Activated CD8-positive, alpha-beta T cell treated with anti-CD3 and anti-CD28 coated beads for 36 hours (primary cell): ENCODE results near the gene BMPR1A. TPM values are rescaled to one million over a fixed set of nuclear protein-coding genes. Genes with fewer than 3 reads are reported as not detected.
"Not testable (repeated sequence)": the region's sequence is repeated elsewhere in the genome, so short reads cannot be mapped to it uniquely, and the experiment has no call there.

Experiments
- ATAC-seq: fragments of 200-7000 bp; cut with Tn5 transposase; one replicate; pipeline ENCODE4 v1.10.0; 2021; ENCODE audit warnings: mild to moderate bottlenecking, moderate library complexity
- CTCF ChIA-PET: fragments of 350-600 bp; sonication (Branson Sonifier 250); formaldehyde crosslinking; loops from one replicate; lab custom pipeline; 2021; ENCODE audit warnings: antibody characterized with exemption; lab: Charles Lee
- POLR2A ChIA-PET: fragments of 350-600 bp; sonication (Branson Sonifier 250); formaldehyde crosslinking; loops from one replicate; lab custom pipeline; 2021; ENCODE audit warnings: antibody characterized with exemption; lab: Charles Lee
- DNase-seq: peaks from one replicate; pipeline ENCODE4 v3.0.0-alpha.2; 2020
- H3K27ac Mint-ChIP-seq: one replicate; pipeline ENCODE4 v1.8.0; 2021; ENCODE audit warnings: mild to moderate bottlenecking, mixed read lengths
- H3K27me3 Mint-ChIP-seq: one replicate; pipeline ENCODE4 v1.8.0; 2021; ENCODE audit warnings: mixed read lengths
- H3K36me3 Mint-ChIP-seq: one replicate; pipeline ENCODE4 v1.8.0; 2021; ENCODE audit warnings: low read depth, mixed read lengths
- H3K4me1 Mint-ChIP-seq: one replicate; pipeline ENCODE4 v1.8.0; 2021; ENCODE audit warnings: low read depth, mixed read lengths
- H3K4me3 Mint-ChIP-seq: one replicate; pipeline ENCODE4 v1.8.0; 2021; ENCODE audit warnings: mild to moderate bottlenecking, moderate library complexity, mixed read lengths
- H3K9me3 Mint-ChIP-seq: one replicate; pipeline ENCODE4 v1.8.0; 2021; ENCODE audit warnings: mixed read lengths
- CTCF ChIP-seq: fragments of 200-600 bp; IDR thresholded peaks from one replicate; pipeline ENCODE4 v1.8.0; 2022; ENCODE audit warnings: antibody characterized with exemption, mild to moderate bottlenecking
- intact Hi-C: fragments of 100-400 bp; cut with micrococcal nuclease; formaldehyde crosslinking; loops from one replicate; pipeline ENCODE4 v1.10.0; 2022
- total RNA-seq, 2 experiments: library from RNA; stranded (reverse); gene quantifications; one replicate each; pipeline ENCODE4 v1.2.3, GENCODE V29; 2021

The BMPR1A gene
- total RNA-seq, 2 experiments from 2014 or later: 6.6 to 6.9 TPM

- POLR2A ChIA-PET: no interaction called here
These were observed 95.1 kb downstream of the BMPR1A start for GRCh38 chr10:86851328-86852207.

GRCh38 chr10:86853582-86853981 is 97.2 kb downstream of the BMPR1A start:
- H3K9me3 Mint-ChIP-seq, CTCF ChIA-PET, H3K27me3 Mint-ChIP-seq, H3K36me3 Mint-ChIP-seq, H3K27ac Mint-ChIP-seq, DNase-seq, H3K4me1 Mint-ChIP-seq, POLR2A ChIA-PET, ATAC-seq, intact Hi-C loops, H3K4me3 Mint-ChIP-seq: not testable (repeated sequence)

More at GRCh38 chr10:86851328-86852207, 95.1 kb downstream of the BMPR1A start:
- CTCF ChIA-PET: no interaction called here
- no peak for TF ChIP-seq CTCF
- no peak overlapping the region for H3K4me3 Mint-ChIP-seq
- DNase-seq: no peak
- H3K27me3 Mint-ChIP-seq: no peaks in the 10 kb centered on the region
- H3K4me1 Mint-ChIP-seq: no peaks in the 10 kb centered on the region
- H3K36me3 Mint-ChIP-seq: peaks cover 6% of the 10 kb centered on the region
- ATAC-seq: no peak
- intact Hi-C loops: no loop called here
- H3K27ac Mint-ChIP-seq: no peak overlapping the region
- peaks cover 6% of the 10 kb centered on the region for H3K9me3 Mint-ChIP-seq

GRCh38 chr10:86855513-86855912 is 99.1 kb downstream of the BMPR1A start:
- Mint-ChIP-seq H3K27ac (no peak overlapping the region), H3K27me3 (no peaks in the 10 kb centered on the region), H3K36me3 (peaks cover 6% of the 10 kb centered on the region), H3K9me3 (peaks cover 6% of the 10 kb centered on the region), H3K4me1 (no peaks in the 10 kb centered on the region), H3K4me3 (no peak overlapping the region)
- ChIA-PET POLR2A (no interaction called here), CTCF (no interaction called here)
- DNase-seq: no peak
- no peak for ATAC-seq
- TF ChIP-seq CTCF: no peak
- intact Hi-C loops: no loop called here

GRCh38 chr10:86856156-86856555 is 99.7 kb downstream of the BMPR1A start:
- ChIA-PET CTCF (no interaction called here), POLR2A (no interaction called here)
- peaks cover 6% of the 10 kb centered on the region for H3K36me3 Mint-ChIP-seq
- H3K4me1 Mint-ChIP-seq: no peaks in the 10 kb centered on the region
- H3K27me3 Mint-ChIP-seq: no peaks in the 10 kb centered on the region
- no peak overlapping the region for H3K27ac Mint-ChIP-seq
- TF ChIP-seq CTCF: no peak
- DNase-seq (no peak), ATAC-seq (no peak)
- intact Hi-C loops: no loop called here
- H3K9me3 Mint-ChIP-seq: peaks cover 6% of the 10 kb centered on the region
- no peak overlapping the region for H3K4me3 Mint-ChIP-seq

GRCh38 chr10:86857128-86857721 is 100.8 kb downstream of the BMPR1A start:
- ATAC-seq (no peak), DNase-seq (no peak)
- Mint-ChIP-seq H3K36me3 (peaks cover 6% of the 10 kb centered on the region), H3K4me3 (no peak overlapping the region), H3K4me1 (no peaks in the 10 kb centered on the region), H3K27me3 (no peaks in the 10 kb centered on the region), H3K27ac (no peak overlapping the region), H3K9me3 (peaks cover 6% of the 10 kb centered on the region)
- ChIA-PET CTCF (no interaction called here), POLR2A (no interaction called here)
- intact Hi-C loops: no loop called here
- TF ChIP-seq CTCF: no peak
